Body of pancreas (tissue), 4 donors: Measurements from ENCODE around the gene IFI27L2. TPM values are rescaled to one million over a fixed set of nuclear protein-coding genes. Genes with fewer than 3 reads are reported as not detected.
A peak's percentile ranks its signal among the peaks of the same experiment; 100 is the strongest.

Source experiments
- ATAC-seq: fragments of 150-250 bp; one replicate; pipeline ENCODE4 v1.9.1; 2016
- DNase-seq, 4 donors: peaks; one replicate each; pipeline ENCODE4 v3.0.0-alpha.2; 2019
- H3K27ac ChIP-seq, 4 donors: fragments of 200-600 bp; sonication (generic); 1 replicate in 3 of 4; 2 replicates in 1 of 4; pipeline versions ENCODE4 v1.5.1 to v1.6.1; 2016 to 2019; ENCODE audit warnings: mild to moderate bottlenecking in 1 of 4, mixed read lengths in 1 of 4, moderate library complexity in 1 of 4
- H3K27me3 ChIP-seq, 2 donors: fragments of 200-600 bp; sonication (generic); one replicate each; pipeline ENCODE4 v1.6.0; 2016; ENCODE audit warnings: mild to moderate bottlenecking in 1 of 2
- H3K36me3 ChIP-seq, 2 donors: fragments of 200-600 bp; sonication (generic); replicated peaks in 1 of 2; 2 replicates each; pipeline ENCODE4 v1.5.1; 2016; ENCODE audit warnings: low read depth in 2 of 2; ENCODE audit not compliant: insufficient read depth in 1 of 2
- H3K4me1 ChIP-seq: fragments of 200-600 bp; sonication (generic); one replicate; pipeline ENCODE4 v1.6.0; 2016
- H3K4me3 ChIP-seq, 2 donors: fragments of 200-600 bp; sonication (generic); 1 replicate in 1 of 2; 2 replicates in 1 of 2; pipeline ENCODE4 v1.5.1; 2016 to 2019
- H3K9me3 ChIP-seq, 3 donors: fragments of 200-600 bp; sonication (generic); 1 replicate in 2 of 3; 2 replicates in 1 of 3; pipeline ENCODE4 v1.5.1; 2016
- CTCF ChIP-seq, 7 experiments: fragments of 450-650 bp in 4 of 7; fragments of 200-600 bp in 3 of 7; sonication (generic) in 3 of 7; IDR thresholded peaks; one replicate each; pipeline ENCODE4 v1.5.1; 2016 to 2019; ENCODE audit warnings: antibody characterized with exemption in 7 of 7
- POLR2A ChIP-seq, 3 donors: fragments of 450-650 bp; IDR thresholded peaks; one replicate each; pipeline ENCODE4 v1.6.1; 2016; ENCODE audit warnings: antibody characterized with exemption in 3 of 3, mild to moderate bottlenecking in 2 of 3
- WGBS, 2 donors: methylation state at CpG; one replicate each; pipeline ENCODE4 v1.1.5; 2017; 5-methylcytosine and 5-hydroxymethylcytosine counted together
- intact Hi-C: fragments of 100-400 bp; cut with DNase I; formaldehyde crosslinking; loops from one replicate; pipeline ENCODE4 v1.15.1; 2023
- total RNA-seq, 2 donors: library from RNA; depleted of rRNA; stranded (reverse); fragments of >200 nt; gene quantifications; one replicate each; pipeline ENCODE4 v1.1.0, GENCODE V29; 2016

Gene IFI27L2
- total RNA-seq, 2 donors from 2014 or later: 12.7 to 66.3 TPM

GRCh38 chr14:94163796-94164195 lies 34.4 kb upstream of the IFI27L2 start:
- ATAC-seq: no peak
- intact Hi-C loops: no loop called here
- no peak for DNase-seq
- H3K36me3 ChIP-seq: no peaks in the 10 kb centered on the region
- H3K9me3 ChIP-seq: no peaks in the 10 kb centered on the region
- WGBS, 2 donors: 71 to 75% methylated on average over 5 of the region's 5 CpGs
- TF ChIP-seq POLR2A (IDR thresholded peaks at IDR 0.05) (no peak), CTCF (IDR thresholded peaks at IDR 0.05) (no peak)
- H3K4me3 ChIP-seq: no peak overlapping the region
- H3K27me3 ChIP-seq: no peaks in the 10 kb centered on the region
- H3K27ac ChIP-seq: no peak overlapping the region
- H3K4me1 ChIP-seq: peaks cover 8% of the 10 kb centered on the region

- no peak for DNase-seq
- WGBS, 2 donors: 77 to 87% methylated on average over 5 of the region's 5 CpGs
- Histone ChIP-seq H3K9me3 (no peaks in the 10 kb centered on the region), H3K36me3 (no peaks in the 10 kb centered on the region), H3K4me1 (peaks cover 8% of the 10 kb centered on the region), H3K27ac (no peak overlapping the region), H3K27me3 (no peaks in the 10 kb centered on the region), H3K4me3 (no peak overlapping the region)
- intact Hi-C loops: no loop called here
- no peak for TF ChIP-seq POLR2A (IDR thresholded peaks at IDR 0.05)
- no peak for TF ChIP-seq CTCF (IDR thresholded peaks at IDR 0.05)
- ATAC-seq: no peak
Observed at GRCh38 chr14:94162466-94162865, 33.1 kb upstream of the IFI27L2 start.

GRCh38 chr14:94161981-94162380 lies 32.6 kb upstream of the IFI27L2 start:
- Histone ChIP-seq H3K27ac (no peak overlapping the region), H3K27me3 (no peaks in the 10 kb centered on the region), H3K4me1 (peaks cover 8% of the 10 kb centered on the region), H3K4me3 (no peak overlapping the region), H3K36me3 (no peaks in the 10 kb centered on the region), H3K9me3 (no peaks in the 10 kb centered on the region)
- WGBS, 2 donors: 0% methylated on average over 2 of the region's 2 CpGs
- peak; percentile 35 for ATAC-seq
- no peak for DNase-seq
- intact Hi-C loops: no loop called here
- no peak for TF ChIP-seq CTCF (IDR thresholded peaks at IDR 0.05)
- TF ChIP-seq POLR2A (IDR thresholded peaks at IDR 0.05): no peak

- intact Hi-C loops: no loop called here
- TF ChIP-seq POLR2A (IDR thresholded peaks at IDR 0.05): no peak
- no peak for TF ChIP-seq CTCF (IDR thresholded peaks at IDR 0.05)
- H3K27me3 ChIP-seq: no peaks in the 10 kb centered on the region
Observed at GRCh38 chr14:94161058-94161457, 31.7 kb upstream of the IFI27L2 start.

GRCh38 chr14:94158239-94158883 lies 29.0 kb upstream of the IFI27L2 start:
- Histone ChIP-seq H3K9me3 (no peaks in the 10 kb centered on the region), H3K4me1 (peaks cover 8% of the 10 kb centered on the region), H3K4me3 (no peak overlapping the region), H3K36me3 (no peaks in the 10 kb centered on the region), H3K27me3 (no peaks in the 10 kb centered on the region), H3K27ac (no peak overlapping the region)
- DNase-seq (no peak), ATAC-seq (no peak)
- 41 to 56% methylated on average over 10 of the region's 10 CpGs for WGBS, 2 donors
- TF ChIP-seq POLR2A (IDR thresholded peaks at IDR 0.05): no peak
- no peak for TF ChIP-seq CTCF (IDR thresholded peaks at IDR 0.05)
- intact Hi-C loops: no loop called here

More at GRCh38 chr14:94161058-94161457, 31.7 kb upstream of the IFI27L2 start:
- no peak for DNase-seq
- H3K27ac ChIP-seq: no peak overlapping the region
- H3K4me1 ChIP-seq: peaks cover 8% of the 10 kb centered on the region
- H3K4me3 ChIP-seq: no peak overlapping the region
- no peak for ATAC-seq
- H3K36me3 ChIP-seq: no peaks in the 10 kb centered on the region
- H3K9me3 ChIP-seq: no peaks in the 10 kb centered on the region
- WGBS, 2 donors: 20 to 41% methylated on average over 2 of the region's 2 CpGs
